Endothelial cell of umbilical vein (primary cell): ENCODE results near the gene AAGAB. TPM values are rescaled to one million over a fixed set of nuclear protein-coding genes. Genes with fewer than 3 reads are reported as not detected.
"Not testable (repeated sequence)": the region's sequence is repeated elsewhere in the genome, so short reads cannot be mapped to it uniquely, and the experiment has no call there.

Source experiments
- BruUV-seq: library from RNA; stranded (reverse); fragments of 400-500 nt; replicated peaks from 2 replicates; lab custom pipeline; 2021; lab: Mats Ljungman, UMichigan
- CTCF ChIA-PET: fragments of 300-600, 350-600 bp; sonication (Branson Sonifier 250); formaldehyde crosslinking; loops from one replicate; lab custom pipeline; 2021; ENCODE audit warnings: antibody characterized with exemption, inconsistent platforms; lab: Charles Lee
- POLR2A ChIA-PET: fragments of 300-600, 350-600 bp; sonication (Branson Sonifier 250); formaldehyde crosslinking; loops from one replicate; lab custom pipeline; 2021; ENCODE audit warnings: antibody characterized with exemption, inconsistent platforms; lab: Charles Lee
- DNase-seq: peaks from one replicate; pipeline ENCODE4 v3.0.0-alpha.2; 2011; ENCODE audit warnings: low read depth, low spot score
- FAIRE-seq: peaks from 2 replicates; lab custom pipeline; 2011; peaks lifted over from hg19 to GRCh38; lab: Jason Lieb, UNC
- H2AFZ ChIP-seq: 2 replicates; pipeline ENCODE4 v1.6.0; 2012; ENCODE audit warnings: low read depth, low read length, control low read depth, inconsistent platforms
- H3K27ac ChIP-seq: 2 replicates; pipeline ENCODE4 v1.5.1; 2011; ENCODE audit warnings: low read depth, mild to moderate bottlenecking, control low read depth, low read length, moderate library complexity; ENCODE audit not compliant: insufficient read depth
- H3K27me3 ChIP-seq, 2 experiments: 2 replicates each; pipeline versions ENCODE4 v1.6.0 to v1.6.1; 2011; ENCODE audit warnings: low read length in 2 of 2, mixed read lengths in 1 of 2; ENCODE audit not compliant: control insufficient read depth in 2 of 2, insufficient read depth in 2 of 2
- H3K36me3 ChIP-seq, 2 experiments: 2 replicates in 1 of 2; 3 replicates in 1 of 2; pipeline ENCODE4 v1.5.1; 2011; ENCODE audit warnings: low read length in 2 of 2, mild to moderate bottlenecking in 1 of 2, moderate library complexity in 1 of 2; ENCODE audit not compliant: control insufficient read depth in 2 of 2, insufficient read depth in 2 of 2; ENCODE audit errors: extremely low read depth in 1 of 2
- H3K4me1 ChIP-seq: 3 replicates; pipeline ENCODE4 v1.5.1; 2011; ENCODE audit warnings: mild to moderate bottlenecking, low read length; ENCODE audit not compliant: control insufficient read depth, insufficient read depth; ENCODE audit errors: extremely low read depth
- H3K4me2 ChIP-seq: 2 replicates; pipeline ENCODE4 v1.6.1; 2011; ENCODE audit warnings: low read length, control low read depth, mixed read lengths; ENCODE audit not compliant: insufficient read depth
- H3K4me3 ChIP-seq, 3 experiments: fragments of 200-600 bp in 1 of 3; sonication (generic), shearing (Covaris generic) in 1 of 3; replicated peaks in 1 of 3; 2 replicates each; pipeline ENCODE4 v1.5.1; 2011 to 2016; ENCODE audit warnings: control low read depth in 3 of 3, low read length in 3 of 3, mild to moderate bottlenecking in 2 of 3, inconsistent platforms in 1 of 3, low read depth in 1 of 3, moderate library complexity in 1 of 3; ENCODE audit not compliant: insufficient read depth in 1 of 3
- H3K79me2 ChIP-seq: 2 replicates; pipeline ENCODE4 v1.6.0; 2012; ENCODE audit warnings: low read length, inconsistent platforms; ENCODE audit not compliant: control insufficient read depth, insufficient read depth
- H3K9ac ChIP-seq: replicated peaks from 2 replicates; pipeline ENCODE3; 2011; ENCODE audit warnings: low read length, control low read depth; ENCODE audit not compliant: insufficient read depth; ENCODE audit errors: extremely low read depth
- H3K9me1 ChIP-seq: replicated peaks from 3 replicates; pipeline ENCODE4 v1.6.0; 2011; ENCODE audit warnings: mild to moderate bottlenecking, low read length; ENCODE audit not compliant: control insufficient read depth, insufficient read depth; ENCODE audit errors: extremely low read depth
- H3K9me3 ChIP-seq: replicated peaks from 2 replicates; pipeline ENCODE4 v1.5.1; 2012; ENCODE audit warnings: low read length, inconsistent platforms; ENCODE audit not compliant: control insufficient read depth, insufficient read depth
- H4K20me1 ChIP-seq: replicated peaks from 2 replicates; pipeline ENCODE3; 2011; ENCODE audit warnings: mild to moderate bottlenecking, low read length; ENCODE audit not compliant: control insufficient read depth, insufficient read depth; ENCODE audit errors: extremely low read depth
- EZH2 ChIP-seq: IDR thresholded peaks from 2 replicates; pipeline ENCODE4 v1.6.1; 2012; ENCODE audit warnings: borderline replicate concordance, low read depth, mild to moderate bottlenecking, moderate library complexity, low read length, inconsistent platforms; ENCODE audit not compliant: severe bottlenecking
- FOS ChIP-seq: IDR thresholded peaks from 2 replicates; pipeline ENCODE4 v1.6.1; 2011; ENCODE audit warnings: mild to moderate bottlenecking, low read length, moderate library complexity, borderline replicate concordance; ENCODE audit not compliant: insufficient read depth
- GATA2 ChIP-seq: IDR thresholded peaks from 2 replicates; pipeline ENCODE4 v1.7.0; 2011; ENCODE audit warnings: low read depth, mild to moderate bottlenecking, moderate library complexity, mixed read lengths, low read length; ENCODE audit not compliant: insufficient read length, insufficient read depth
- JUN ChIP-seq: IDR thresholded peaks from 2 replicates; pipeline ENCODE4 v1.6.1; 2011; ENCODE audit warnings: borderline replicate concordance, low read depth; ENCODE audit not compliant: insufficient read length, insufficient read depth
- MYC ChIP-seq: IDR thresholded peaks from one replicate; pipeline ENCODE4 v1.6.1; 2011; ENCODE audit warnings: mild to moderate bottlenecking, low read depth, low read length
- POLR2A ChIP-seq: IDR thresholded peaks from 2 replicates; pipeline ENCODE4 v1.6.1; 2012; ENCODE audit warnings: low read depth, mild to moderate bottlenecking, control low read depth, low read length
- POLR2AphosphoS5 ChIP-seq: IDR thresholded peaks from 2 replicates; pipeline ENCODE4 v1.6.1; 2012; ENCODE audit warnings: low read depth, mild to moderate bottlenecking, control low read depth, low read length, moderate library complexity; ENCODE audit not compliant: insufficient read depth
- dilution Hi-C: fragments of 300-500 bp; cut with MboI; formaldehyde crosslinking; loops from one replicate; pipeline ENCODE4 v1.15.0; 2019; ENCODE audit warnings: low sequenced_read_pairs; ENCODE audit not compliant: extremely low pct_ligation_motif_present
- intact Hi-C: fragments of 100-400 bp; cut with micrococcal nuclease; formaldehyde crosslinking; loops from one replicate; pipeline ENCODE4 v1.10.0; 2022
- polyA plus RNA-seq, 4 experiments: library from polyadenylated mRNA; depleted of rRNA in 3 of 4; stranded (reverse) in 3 of 4; unstranded in 1 of 4; fragments of >200 nt; gene quantifications; 2 replicates each; pipeline versions ENCODE4 v1.2.1 to v1.2.3, GENCODE V29; 2011 to 2012; ENCODE audit warnings: missing spikeins in 1 of 4
- total RNA-seq: library from RNA; stranded (reverse); gene quantifications from 2 replicates; pipeline ENCODE4 v1.2.3, GENCODE V29; 2021
- TF ChIP-seq, protein P1 (sequence below), 2 donors: IDR thresholded peaks; 1 replicate in 1 of 2; 2 replicates in 1 of 2; pipeline ENCODE4 v1.5.1; 2011; ENCODE audit warnings: low read length in 2 of 2, mild to moderate bottlenecking in 2 of 2, moderate library complexity in 2 of 2, control low read depth in 1 of 2, inconsistent platforms in 1 of 2, low read depth in 1 of 2; ENCODE audit not compliant: insufficient read depth in 1 of 2; ENCODE audit errors: extremely low read depth in 1 of 2
- TF ChIP-seq, protein P2 (sequence below): IDR thresholded peaks from 2 replicates; pipeline ENCODE4 v1.6.1; 2011; ENCODE audit not compliant: insufficient read depth, insufficient read length

The AAGAB gene
- total and polyA plus RNA-seq, 2 donors (not counting 3 experiments of a cell fraction or from before 2014, with no cell fraction given) = 21.2 to 42.6 TPM

DNA sequence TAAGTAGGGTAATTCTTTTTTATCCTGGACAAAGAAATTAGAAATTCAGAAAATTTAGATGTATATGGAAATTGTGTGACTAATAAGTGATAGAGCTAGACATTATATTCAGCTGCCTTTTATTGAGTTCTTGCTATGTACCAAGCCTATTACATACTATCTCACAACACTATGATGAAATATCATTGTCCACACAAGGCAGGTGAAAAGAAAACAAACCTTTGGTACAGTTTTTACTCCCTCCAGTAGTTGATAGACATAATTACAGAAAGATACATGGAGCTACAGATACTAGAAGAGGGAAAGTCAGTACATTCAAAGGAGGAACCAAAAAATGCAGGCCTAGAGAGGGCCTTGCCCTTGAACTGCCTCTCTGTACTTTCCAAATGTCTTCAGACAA is 4.9 kb upstream of the AAGAB start:
- H3K9me1 ChIP-seq = no peaks in the 10 kb centered on the region
- FAIRE-seq = no peak
- no TSS peak for BruUV-seq
- no peak overlapping the region for H2AFZ ChIP-seq
- intact Hi-C loops = no loop called here
- no peak overlapping the region for H3K27ac ChIP-seq
- dilution Hi-C loops = no loop called here
- no peak overlapping the region for H3K9ac ChIP-seq
- no peaks in the 10 kb centered on the region for H3K4me1 ChIP-seq
- no peak for DNase-seq
- H3K4me3 ChIP-seq = no peak overlapping the region
- TF ChIP-seq GATA2 (no peak), POLR2AphosphoS5 (no peak), FOS (no peak), JUN (no peak), EZH2 (no peak), MYC (no peak), POLR2A (no peak)
- TF ChIP-seq, protein P1, sequence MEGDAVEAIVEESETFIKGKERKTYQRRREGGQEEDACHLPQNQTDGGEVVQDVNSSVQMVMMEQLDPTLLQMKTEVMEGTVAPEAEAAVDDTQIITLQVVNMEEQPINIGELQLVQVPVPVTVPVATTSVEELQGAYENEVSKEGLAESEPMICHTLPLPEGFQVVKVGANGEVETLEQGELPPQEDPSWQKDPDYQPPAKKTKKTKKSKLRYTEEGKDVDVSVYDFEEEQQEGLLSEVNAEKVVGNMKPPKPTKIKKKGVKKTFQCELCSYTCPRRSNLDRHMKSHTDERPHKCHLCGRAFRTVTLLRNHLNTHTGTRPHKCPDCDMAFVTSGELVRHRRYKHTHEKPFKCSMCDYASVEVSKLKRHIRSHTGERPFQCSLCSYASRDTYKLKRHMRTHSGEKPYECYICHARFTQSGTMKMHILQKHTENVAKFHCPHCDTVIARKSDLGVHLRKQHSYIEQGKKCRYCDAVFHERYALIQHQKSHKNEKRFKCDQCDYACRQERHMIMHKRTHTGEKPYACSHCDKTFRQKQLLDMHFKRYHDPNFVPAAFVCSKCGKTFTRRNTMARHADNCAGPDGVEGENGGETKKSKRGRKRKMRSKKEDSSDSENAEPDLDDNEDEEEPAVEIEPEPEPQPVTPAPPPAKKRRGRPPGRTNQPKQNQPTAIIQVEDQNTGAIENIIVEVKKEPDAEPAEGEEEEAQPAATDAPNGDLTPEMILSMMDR (IDR thresholded peaks at IDR 0.05; ENCODE audit: extremely low read depth in 1 of 2, insufficient read depth in 1 of 2, low read depth in 1 of 2, low read length in 2 of 2) = no peak
- TF ChIP-seq, protein P2, sequence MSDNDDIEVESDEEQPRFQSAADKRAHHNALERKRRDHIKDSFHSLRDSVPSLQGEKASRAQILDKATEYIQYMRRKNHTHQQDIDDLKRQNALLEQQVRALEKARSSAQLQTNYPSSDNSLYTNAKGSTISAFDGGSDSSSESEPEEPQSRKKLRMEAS = no peak
- no peaks in the 10 kb centered on the region for H4K20me1 ChIP-seq
- no peak overlapping the region for H3K4me2 ChIP-seq
- H3K9me3 ChIP-seq = no peaks in the 10 kb centered on the region
- H3K79me2 ChIP-seq = no peaks in the 10 kb centered on the region
- ChIA-PET POLR2A (no interaction called here), CTCF (no interaction called here)
- no peaks in the 10 kb centered on the region for H3K36me3 ChIP-seq
- H3K27me3 ChIP-seq = no peaks in the 10 kb centered on the region

DNA sequence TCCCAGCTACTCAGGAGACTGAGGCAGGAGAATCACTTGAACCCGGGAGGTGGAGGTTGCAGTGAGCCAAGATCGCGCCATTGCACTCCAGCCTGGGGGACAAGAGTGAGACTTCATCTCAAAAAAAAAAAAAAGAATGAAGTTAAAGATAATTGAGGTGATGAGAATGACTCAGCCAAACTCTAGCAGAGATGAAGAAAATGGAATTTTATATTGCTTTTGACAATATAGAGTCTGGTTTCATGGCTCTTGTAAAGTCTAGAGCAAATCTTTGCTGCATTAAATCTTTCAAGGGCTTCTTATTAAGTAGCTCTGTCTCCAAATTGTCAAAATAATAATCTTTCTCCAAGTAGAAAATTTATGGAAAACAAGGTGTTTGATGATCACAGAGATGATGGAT is 4.0 kb upstream of the AAGAB start:
- H3K9me1 ChIP-seq, intact Hi-C loops, H3K4me2 ChIP-seq, H3K27ac ChIP-seq, POLR2A ChIA-PET, H3K36me3 ChIP-seq, H3K4me3 ChIP-seq, dilution Hi-C loops, BruUV-seq, DNase-seq, H3K79me2 ChIP-seq, FAIRE-seq, H3K9ac ChIP-seq, H3K9me3 ChIP-seq, H3K4me1 ChIP-seq, H3K27me3 ChIP-seq, H4K20me1 ChIP-seq, H2AFZ ChIP-seq: not testable (repeated sequence)
- CTCF ChIA-PET = interaction anchor here (0.8 kb wide), 1 partner anchor 11 kb away, joined by 3 read pairs; no protein-coding TSS in a partner anchor
